NCI-H2107 treated with DMSO at 0.1 percent for 48 hours (cell line): ENCODE measurements around the gene GRHPR.
"Not testable (repeated sequence)": the region's sequence is repeated elsewhere in the genome, so short reads cannot be mapped to it uniquely, and the experiment has no call there.

Source experiments
- DNase-seq: peaks from one replicate; lab custom pipeline; 2025; ENCODE audit not compliant: unreplicated experiment; lab: John Stamatoyannopoulos, UW

GRHPR gene

GRCh38 chr9:37444890-37445289 is 22.4 kb downstream of the GRHPR start:
- DNase-seq, result no peak

DNA sequence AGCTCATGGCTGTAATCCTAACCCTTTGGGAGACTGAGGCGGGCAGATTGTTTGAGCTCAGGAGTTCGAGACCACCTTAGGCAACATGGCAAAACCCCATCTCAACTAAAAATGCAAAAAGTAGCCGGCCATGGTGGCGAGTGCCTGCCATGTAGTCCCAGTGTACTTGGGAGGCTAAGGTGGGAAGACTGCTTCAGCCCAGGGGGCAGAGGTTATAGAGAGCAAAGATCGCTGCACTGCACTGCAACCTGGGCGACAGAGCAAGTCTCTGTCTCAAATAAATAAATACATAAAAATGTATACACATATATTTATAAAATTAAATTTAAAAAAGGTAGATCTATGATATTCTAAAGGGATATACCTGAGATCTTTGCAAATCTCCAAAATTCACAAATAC is 23.3 kb downstream of the GRHPR start:
- no peak for DNase-seq

DNA sequence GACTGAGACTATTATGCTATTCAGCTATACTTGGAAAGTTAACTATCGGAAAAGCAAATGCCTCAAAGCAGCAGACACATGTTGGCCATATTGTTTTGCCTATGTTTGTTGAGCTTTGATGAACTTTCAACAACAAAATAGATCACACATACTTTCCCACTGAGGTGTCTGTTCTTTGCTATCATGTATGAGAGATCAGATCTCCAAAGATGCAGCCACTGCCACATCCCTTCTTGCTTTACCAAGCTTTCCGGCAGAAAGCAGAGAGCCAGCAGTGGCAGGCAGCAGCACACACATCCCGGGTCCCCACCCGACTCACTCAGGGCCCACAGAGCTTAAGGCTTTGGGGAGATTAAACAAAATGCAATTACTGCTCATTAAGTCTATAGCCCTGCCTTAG is 23.9 kb downstream of the GRHPR start:
- no peak for DNase-seq

- DNase-seq, result no peak
Measured at GRCh38 chr9:37447111-37447510, 24.6 kb downstream of the GRHPR start.

- no peak for DNase-seq
Measured at GRCh38 chr9:37449862-37450632, 27.6 kb downstream of the GRHPR start.

DNA sequence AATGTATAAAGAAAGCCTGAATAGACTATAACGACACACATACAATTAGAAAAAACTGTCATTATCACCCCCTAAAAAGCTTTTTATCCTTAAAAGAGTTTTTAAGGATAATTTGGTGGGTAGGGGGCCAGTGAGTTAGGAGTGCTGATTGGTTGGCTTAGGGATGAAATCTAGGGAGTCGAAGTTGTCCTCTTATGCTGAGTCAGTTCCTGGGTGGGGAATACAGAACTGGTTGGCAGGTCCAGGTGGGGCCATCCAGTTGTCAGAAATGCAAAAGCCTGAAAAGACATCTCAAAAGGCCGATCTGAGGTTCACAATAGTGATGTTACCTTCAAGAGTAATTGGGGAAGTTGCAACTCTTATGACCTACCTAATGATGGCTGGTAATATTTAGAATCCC is 29.1 kb downstream of the GRHPR start:
- DNase-seq, result no peak

- DNase-seq, result no peak
Measured at GRCh38 chr9:37452611-37453010, 30.1 kb downstream of the GRHPR start.

GRCh38 chr9:37453827-37454226 is 31.3 kb downstream of the GRHPR start:
- DNase-seq, result no peak

DNA sequence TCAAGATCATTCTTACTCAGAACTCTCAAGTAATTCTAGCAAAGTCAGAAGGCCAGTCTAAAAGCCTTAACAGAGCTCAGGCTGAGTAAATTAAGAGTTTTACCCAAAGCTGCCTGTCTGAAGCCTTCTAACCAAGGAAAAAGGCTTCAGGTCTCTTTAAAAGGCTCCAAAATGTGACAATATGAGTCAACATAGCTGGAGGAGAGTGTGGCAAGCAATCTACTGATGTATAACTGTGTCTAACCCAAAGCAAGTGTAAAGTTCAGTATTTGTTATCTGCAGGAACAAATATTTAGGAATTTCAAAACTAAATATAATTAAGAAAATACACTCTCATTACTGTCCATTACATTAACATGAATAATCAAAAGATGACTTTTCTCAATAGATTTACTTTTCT is 31.7 kb downstream of the GRHPR start:
- no peak for DNase-seq

- DNase-seq, result no peak
Measured at GRCh38 chr9:37455884-37456647, 33.6 kb downstream of the GRHPR start.

DNA sequence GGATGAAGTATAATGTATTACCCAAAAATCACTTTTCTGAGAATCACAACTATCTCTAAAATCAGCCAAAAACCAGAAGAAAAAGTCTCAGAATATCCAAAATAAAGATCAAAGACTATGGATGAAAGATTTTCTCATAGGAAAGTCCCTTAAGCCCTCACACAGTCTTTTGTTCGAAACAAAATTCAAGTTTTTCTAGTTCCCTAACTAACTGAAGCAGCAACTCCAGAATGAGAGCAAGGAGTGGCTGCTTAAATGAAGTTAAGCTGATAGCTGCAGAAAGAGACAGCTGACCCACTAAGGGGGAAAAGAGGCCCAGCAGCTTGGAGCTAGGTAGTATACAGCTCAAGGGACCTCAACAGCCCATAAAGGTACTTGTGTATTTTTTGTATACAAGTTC is 34.3 kb downstream of the GRHPR start:
- no peak for DNase-seq

GRCh38 chr9:37464006-37464405 is 41.5 kb downstream of the GRHPR start:
- DNase-seq, result no peak

- DNase-seq, result no peak
Measured at GRCh38 chr9:37464426-37465248, 42.1 kb downstream of the GRHPR start.

DNA sequence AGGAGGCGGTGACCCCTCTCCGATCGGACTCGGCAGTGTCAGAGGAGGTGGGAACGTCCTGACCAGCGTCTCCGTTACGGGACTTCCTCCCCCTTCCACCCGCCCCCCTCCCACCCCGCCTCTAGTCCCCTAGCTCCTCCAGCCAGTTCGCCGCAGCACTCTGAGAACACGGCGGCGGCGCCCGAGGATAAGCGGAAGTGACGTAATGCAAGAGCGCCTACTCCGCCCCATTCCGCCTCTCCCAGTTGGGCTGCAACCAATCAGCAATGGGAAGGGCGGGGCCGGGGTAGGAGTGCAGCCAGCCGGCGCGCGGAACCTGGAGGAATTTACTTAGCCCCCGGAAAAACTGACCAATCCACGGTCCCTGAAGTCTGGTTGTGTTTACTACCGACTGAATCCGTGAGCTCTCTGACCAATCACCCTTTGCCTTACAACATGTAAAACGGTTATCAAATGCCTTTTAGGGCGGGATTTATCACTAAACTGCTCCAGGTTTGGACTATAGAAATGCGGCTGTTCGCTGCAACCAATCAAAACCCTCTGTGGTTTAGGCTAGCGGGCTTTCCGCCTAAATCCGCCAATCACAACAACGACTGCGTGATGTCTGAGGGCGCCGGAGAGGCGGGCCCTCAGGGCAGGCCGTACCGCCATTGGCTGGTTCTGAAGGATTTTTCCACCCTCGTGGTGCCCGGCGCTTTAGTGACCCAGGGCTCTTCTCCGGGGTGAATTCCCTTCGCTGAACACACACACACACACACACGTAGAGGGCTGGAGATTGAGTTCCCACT is 42.9 kb downstream of the GRHPR start, which contains the start of gene ZBTB5:
ZBTB5 (minus strand) TSS at position 202 of the 788 bp plus-strand sequence. CDS start 22,899 bp downstream, outside the sequence.
- DNase-seq, result peak; percentile 99

DNA sequence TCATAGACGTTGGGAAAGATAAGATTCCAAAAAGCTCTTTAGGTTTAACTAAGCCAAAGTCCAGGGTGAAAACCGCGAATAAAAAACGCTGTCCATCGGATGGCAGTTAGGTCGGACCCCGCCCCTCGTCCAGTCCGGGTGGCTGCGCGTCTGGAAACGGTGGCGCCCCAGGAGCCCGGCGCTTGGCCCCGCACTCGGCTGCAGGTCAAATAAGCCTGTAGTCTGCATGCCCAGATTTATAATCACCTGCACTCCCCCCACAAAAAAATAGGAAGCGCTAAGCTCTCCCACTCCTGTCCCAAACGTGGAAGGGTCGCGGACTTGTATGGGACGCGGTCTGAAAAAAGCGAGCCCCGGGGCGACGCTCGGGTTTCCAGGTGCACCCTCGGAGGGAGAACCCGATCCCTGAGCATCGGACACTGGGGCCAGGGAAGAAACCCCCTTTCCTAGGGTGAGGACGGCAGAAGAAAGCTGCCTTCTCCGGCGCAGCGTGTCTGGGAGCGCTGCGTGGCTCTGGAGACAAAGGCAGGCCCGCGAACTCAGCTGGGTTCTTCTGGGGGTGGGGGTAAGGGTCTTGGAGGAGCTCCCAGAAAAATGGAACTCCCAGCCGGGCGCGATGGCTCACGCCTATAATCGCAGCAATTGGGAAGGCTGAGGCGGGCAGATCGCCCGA is 43.7 kb downstream of the GRHPR start:
- DNase-seq, result peak; percentile 9

DNA sequence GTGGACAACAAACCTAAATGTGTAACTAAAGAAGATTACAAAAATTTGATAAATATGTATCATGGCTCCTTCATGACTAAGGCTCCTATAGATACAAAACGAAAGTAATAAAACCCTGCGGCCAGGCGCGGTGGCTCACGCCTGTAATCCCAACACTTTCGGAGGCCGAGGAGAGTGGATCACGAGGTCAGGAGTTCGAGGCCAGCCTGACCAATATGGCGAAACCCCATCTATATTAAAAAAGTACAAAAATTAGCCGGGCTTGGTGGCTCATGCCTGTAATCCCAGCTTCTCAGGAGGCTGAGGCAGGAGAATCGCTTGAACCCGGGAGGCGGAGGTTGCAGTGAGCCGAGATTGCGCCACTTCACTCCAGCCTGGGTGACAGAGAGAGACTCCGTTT is 45.0 kb downstream of the GRHPR start:
- DNase-seq, result not testable (repeated sequence)

GRCh38 chr9:37468620-37469019 is 46.1 kb downstream of the GRHPR start:
- DNase-seq, result no peak

- DNase-seq, result no peak
Measured at GRCh38 chr9:37471942-37472684, 49.6 kb downstream of the GRHPR start.

GRCh38 chr9:37473982-37474381 is 51.5 kb downstream of the GRHPR start:
- DNase-seq, result not testable (repeated sequence)
